ENCODE data around the gene TF. TPM values are rescaled to one million over a fixed set of nuclear protein-coding genes. Genes with fewer than 3 reads are reported as not detected.

TF gene
- polyA plus RNA-seq, 2 donors, result 2.6 to 4.6 TPM

GRCh38 chr3:133761605-133762484 is 15.7 kb downstream of the TF start:
- 82 to 84% methylated on average over 6 of the region's 6 CpGs for WGBS, 2 donors
- H3K9me3 ChIP-seq (ENCODE audit: control insufficient read depth in 2 of 2, insufficient read depth in 1 of 2, low read depth in 1 of 2, low read length in 1 of 2), result no peaks in the 10 kb centered on the region
- H3K27me3 ChIP-seq (ENCODE audit: control insufficient read depth in 1 of 2, insufficient read depth in 2 of 2, low read length in 2 of 2), result no peaks in the 10 kb centered on the region
- H3K27ac ChIP-seq (ENCODE audit: low read depth in 2 of 2, low read length in 1 of 2), result no peak overlapping the region
- peaks cover 4% of the 10 kb centered on the region in 2 donors for H3K4me1 ChIP-seq (ENCODE audit: control insufficient read depth in 2 of 2, insufficient read depth in 2 of 2, low read length in 1 of 2)
- H3K4me3 ChIP-seq (ENCODE audit: low read depth in 1 of 2, low read length in 2 of 2), result no peak overlapping the region
- no peaks in the 10 kb centered on the region for H3K36me3 ChIP-seq (ENCODE audit: control insufficient read depth in 2 of 2, insufficient read depth in 2 of 2, low read length in 1 of 2)

GRCh38 chr3:133762539-133762938 is 16.3 kb downstream of the TF start:
- 63 to 87% methylated on average over 3 of the region's 3 CpGs for WGBS, 2 donors
- H3K9me3 ChIP-seq (ENCODE audit: control insufficient read depth in 2 of 2, insufficient read depth in 1 of 2, low read depth in 1 of 2, low read length in 1 of 2), result no peaks in the 10 kb centered on the region
- H3K4me3 ChIP-seq (ENCODE audit: low read depth in 1 of 2, low read length in 2 of 2), result no peak overlapping the region
- no peak overlapping the region for H3K27ac ChIP-seq (ENCODE audit: low read depth in 2 of 2, low read length in 1 of 2)
- no peaks in the 10 kb centered on the region for H3K27me3 ChIP-seq (ENCODE audit: control insufficient read depth in 1 of 2, insufficient read depth in 2 of 2, low read length in 2 of 2)
- no peaks in the 10 kb centered on the region for H3K36me3 ChIP-seq (ENCODE audit: control insufficient read depth in 2 of 2, insufficient read depth in 2 of 2, low read length in 1 of 2)
- no peaks in the 10 kb centered on the region for H3K4me1 ChIP-seq (ENCODE audit: control insufficient read depth in 2 of 2, insufficient read depth in 2 of 2, low read length in 1 of 2)

- Histone ChIP-seq H3K9me3 (ENCODE audit: control insufficient read depth in 2 of 2, insufficient read depth in 1 of 2, low read depth in 1 of 2, low read length in 1 of 2) (no peaks in the 10 kb centered on the region), H3K4me3 (ENCODE audit: low read depth in 1 of 2, low read length in 2 of 2) (no peak overlapping the region), H3K27ac (ENCODE audit: low read depth in 2 of 2, low read length in 1 of 2) (no peak overlapping the region), H3K27me3 (ENCODE audit: control insufficient read depth in 1 of 2, insufficient read depth in 2 of 2, low read length in 2 of 2) (no peaks in the 10 kb centered on the region), H3K36me3 (ENCODE audit: control insufficient read depth in 2 of 2, insufficient read depth in 2 of 2, low read length in 1 of 2) (no peaks in the 10 kb centered on the region), H3K4me1 (ENCODE audit: control insufficient read depth in 2 of 2, insufficient read depth in 2 of 2, low read length in 1 of 2) (no peaks in the 10 kb centered on the region)
- 61 to 63% methylated on average over 6 of the region's 6 CpGs for WGBS, 2 donors
Measured at GRCh38 chr3:133763797-133764683, 17.8 kb downstream of the TF start.

GRCh38 chr3:133765256-133765655 is 19.1 kb downstream of the TF start:
- Histone ChIP-seq H3K9me3 (ENCODE audit: control insufficient read depth in 2 of 2, insufficient read depth in 1 of 2, low read depth in 1 of 2, low read length in 1 of 2) (no peaks in the 10 kb centered on the region), H3K27me3 (ENCODE audit: control insufficient read depth in 1 of 2, insufficient read depth in 2 of 2, low read length in 2 of 2) (no peaks in the 10 kb centered on the region), H3K36me3 (ENCODE audit: control insufficient read depth in 2 of 2, insufficient read depth in 2 of 2, low read length in 1 of 2) (no peaks in the 10 kb centered on the region), H3K27ac (ENCODE audit: low read depth in 2 of 2, low read length in 1 of 2) (no peak overlapping the region), H3K4me3 (ENCODE audit: low read depth in 1 of 2, low read length in 2 of 2) (no peak overlapping the region), H3K4me1 (ENCODE audit: control insufficient read depth in 2 of 2, insufficient read depth in 2 of 2, low read length in 1 of 2) (no peaks in the 10 kb centered on the region)

- no peaks in the 10 kb centered on the region for H3K27me3 ChIP-seq (ENCODE audit: control insufficient read depth in 1 of 2, insufficient read depth in 2 of 2, low read length in 2 of 2)
- no peaks in the 10 kb centered on the region for H3K9me3 ChIP-seq (ENCODE audit: control insufficient read depth in 2 of 2, insufficient read depth in 1 of 2, low read depth in 1 of 2, low read length in 1 of 2)
- WGBS, 2 donors, result 79 to 91% methylated on average over 1 of the region's 1 CpG
- H3K4me1 ChIP-seq (ENCODE audit: control insufficient read depth in 2 of 2, insufficient read depth in 2 of 2, low read length in 1 of 2), result no peaks in the 10 kb centered on the region
- H3K4me3 ChIP-seq (ENCODE audit: low read depth in 1 of 2, low read length in 2 of 2), result no peak overlapping the region
- H3K27ac ChIP-seq (ENCODE audit: low read depth in 2 of 2, low read length in 1 of 2), result no peak overlapping the region
- no peaks in the 10 kb centered on the region for H3K36me3 ChIP-seq (ENCODE audit: control insufficient read depth in 2 of 2, insufficient read depth in 2 of 2, low read length in 1 of 2)
Measured at GRCh38 chr3:133767607-133768006, 21.4 kb downstream of the TF start.

GRCh38 chr3:133769536-133769935 is 23.3 kb downstream of the TF start:
- 86 to 91% methylated on average over 3 of the region's 3 CpGs for WGBS, 2 donors

GRCh38 chr3:133773732-133774131 is 27.5 kb downstream of the TF start:
- no peaks in the 10 kb centered on the region for H3K9me3 ChIP-seq (ENCODE audit: control insufficient read depth in 2 of 2, insufficient read depth in 1 of 2, low read depth in 1 of 2, low read length in 1 of 2)
- no peaks in the 10 kb centered on the region for H3K4me1 ChIP-seq (ENCODE audit: control insufficient read depth in 2 of 2, insufficient read depth in 2 of 2, low read length in 1 of 2)
- H3K27ac ChIP-seq (ENCODE audit: low read depth in 2 of 2, low read length in 1 of 2), result no peak overlapping the region
- H3K36me3 ChIP-seq (ENCODE audit: control insufficient read depth in 2 of 2, insufficient read depth in 2 of 2, low read length in 1 of 2), result no peaks in the 10 kb centered on the region
- no peak overlapping the region for H3K4me3 ChIP-seq (ENCODE audit: low read depth in 1 of 2, low read length in 2 of 2)
- H3K27me3 ChIP-seq (ENCODE audit: control insufficient read depth in 1 of 2, insufficient read depth in 2 of 2, low read length in 2 of 2), result no peaks in the 10 kb centered on the region
- WGBS, 2 donors, result 82 to 97% methylated on average over 3 of the region's 3 CpGs

More at GRCh38 chr3:133769536-133769935, 23.3 kb downstream of the TF start:
- Histone ChIP-seq H3K4me3 (ENCODE audit: low read depth in 1 of 2, low read length in 2 of 2) (no peak overlapping the region), H3K4me1 (ENCODE audit: control insufficient read depth in 2 of 2, insufficient read depth in 2 of 2, low read length in 1 of 2) (no peaks in the 10 kb centered on the region), H3K36me3 (ENCODE audit: control insufficient read depth in 2 of 2, insufficient read depth in 2 of 2, low read length in 1 of 2) (no peaks in the 10 kb centered on the region), H3K27ac (ENCODE audit: low read depth in 2 of 2, low read length in 1 of 2) (no peak overlapping the region), H3K9me3 (ENCODE audit: control insufficient read depth in 2 of 2, insufficient read depth in 1 of 2, low read depth in 1 of 2, low read length in 1 of 2) (no peaks in the 10 kb centered on the region), H3K27me3 (ENCODE audit: control insufficient read depth in 1 of 2, insufficient read depth in 2 of 2, low read length in 2 of 2) (no peaks in the 10 kb centered on the region)

GRCh38 chr3:133775309-133775708 is 29.1 kb downstream of the TF start:
- H3K4me3 ChIP-seq (ENCODE audit: low read depth in 1 of 2, low read length in 2 of 2), result no peak overlapping the region
- WGBS, 2 donors, result 87 to 93% methylated on average over 9 of the region's 9 CpGs

GRCh38 chr3:133775835-133776234 is 29.6 kb downstream of the TF start:
- H3K4me3 ChIP-seq (ENCODE audit: low read depth in 1 of 2, low read length in 2 of 2), result no peak overlapping the region
- no peaks in the 10 kb centered on the region for H3K36me3 ChIP-seq (ENCODE audit: control insufficient read depth in 2 of 2, insufficient read depth in 2 of 2, low read length in 1 of 2)
- H3K9me3 ChIP-seq (ENCODE audit: control insufficient read depth in 2 of 2, insufficient read depth in 1 of 2, low read depth in 1 of 2, low read length in 1 of 2), result no peaks in the 10 kb centered on the region
- WGBS, 2 donors, result 88 to 94% methylated on average over 5 of the region's 5 CpGs
- H3K27me3 ChIP-seq (ENCODE audit: control insufficient read depth in 1 of 2, insufficient read depth in 2 of 2, low read length in 2 of 2), result no peaks in the 10 kb centered on the region
- H3K27ac ChIP-seq (ENCODE audit: low read depth in 2 of 2, low read length in 1 of 2), result no peak overlapping the region
- no peaks in the 10 kb centered on the region for H3K4me1 ChIP-seq (ENCODE audit: control insufficient read depth in 2 of 2, insufficient read depth in 2 of 2, low read length in 1 of 2)

More at GRCh38 chr3:133775309-133775708, 29.1 kb downstream of the TF start:
- Histone ChIP-seq H3K27me3 (ENCODE audit: control insufficient read depth in 1 of 2, insufficient read depth in 2 of 2, low read length in 2 of 2) (no peaks in the 10 kb centered on the region), H3K4me1 (ENCODE audit: control insufficient read depth in 2 of 2, insufficient read depth in 2 of 2, low read length in 1 of 2) (no peaks in the 10 kb centered on the region), H3K36me3 (ENCODE audit: control insufficient read depth in 2 of 2, insufficient read depth in 2 of 2, low read length in 1 of 2) (no peaks in the 10 kb centered on the region), H3K9me3 (ENCODE audit: control insufficient read depth in 2 of 2, insufficient read depth in 1 of 2, low read depth in 1 of 2, low read length in 1 of 2) (no peaks in the 10 kb centered on the region), H3K27ac (ENCODE audit: low read depth in 2 of 2, low read length in 1 of 2) (no peak overlapping the region)
